Astrocyte (in vitro differentiated cells and primary cell): ENCODE data around the gene PDGFD. TPM values are rescaled to one million over a fixed set of nuclear protein-coding genes. Genes with fewer than 3 reads are reported as not detected.

Source experiments
- DNase-seq: peaks from one replicate; pipeline ENCODE4 v3.0.0-alpha.2; 2010; ENCODE audit warnings: low read depth
- FAIRE-seq: peaks from 2 replicates; lab custom pipeline; 2011; peaks lifted over from hg19 to GRCh38; lab: Jason Lieb, UNC
- H2AFZ ChIP-seq: 2 replicates; pipeline ENCODE4 v1.6.0; 2012; ENCODE audit warnings: low read depth, low read length, inconsistent platforms
- H3K27ac ChIP-seq: 2 replicates; pipeline ENCODE4 v1.5.1; 2011; ENCODE audit warnings: low read depth, low read length, inconsistent platforms
- H3K27me3 ChIP-seq: 2 replicates; pipeline ENCODE4 v1.6.0; 2011; ENCODE audit warnings: low read length, inconsistent platforms; ENCODE audit not compliant: insufficient read depth
- H3K36me3 ChIP-seq: 2 replicates; pipeline ENCODE4 v1.5.1; 2011; ENCODE audit warnings: low read length, inconsistent platforms; ENCODE audit not compliant: insufficient read depth
- H3K4me1 ChIP-seq: 2 replicates; pipeline ENCODE4 v1.5.1; 2011; ENCODE audit warnings: low read length, inconsistent platforms; ENCODE audit not compliant: insufficient read depth
- H3K4me2 ChIP-seq: 2 replicates; pipeline ENCODE4 v1.6.0; 2012; ENCODE audit warnings: low read length, inconsistent platforms
- H3K4me3 ChIP-seq: 2 replicates; pipeline ENCODE4 v1.5.1; 2011; ENCODE audit warnings: low read depth, mild to moderate bottlenecking, low read length, inconsistent platforms; ENCODE audit not compliant: insufficient read depth
- H3K79me2 ChIP-seq: 2 replicates; pipeline ENCODE4 v1.6.0; 2012; ENCODE audit warnings: mild to moderate bottlenecking, low read length, inconsistent platforms; ENCODE audit not compliant: insufficient read depth
- H3K9ac ChIP-seq: 2 replicates; pipeline ENCODE4 v1.6.0; 2012; ENCODE audit warnings: mild to moderate bottlenecking, low read length, inconsistent platforms
- H3K9me3 ChIP-seq: 2 replicates; pipeline ENCODE4 v1.5.1; 2012; ENCODE audit warnings: low read depth, mild to moderate bottlenecking, low read length, inconsistent platforms; ENCODE audit not compliant: insufficient read depth
- H4K20me1 ChIP-seq: 2 replicates; pipeline ENCODE4 v1.6.0; 2012; ENCODE audit warnings: low read length, inconsistent platforms; ENCODE audit not compliant: insufficient read depth
- H3K27ac Mint-ChIP-seq: one replicate; pipeline ENCODE4 v1.8.0; 2021; ENCODE audit warnings: mild to moderate bottlenecking, mixed read lengths; ENCODE audit not compliant: unreplicated experiment
- H3K27me3 Mint-ChIP-seq: one replicate; pipeline ENCODE4 v1.8.0; 2021; ENCODE audit warnings: low read depth, mixed read lengths; ENCODE audit not compliant: unreplicated experiment
- H3K36me3 Mint-ChIP-seq: one replicate; pipeline ENCODE4 v1.8.0; 2021; ENCODE audit warnings: low read depth, mixed read lengths; ENCODE audit not compliant: unreplicated experiment
- H3K4me1 Mint-ChIP-seq: one replicate; pipeline ENCODE4 v1.8.0; 2021; ENCODE audit warnings: low read depth, mixed read lengths; ENCODE audit not compliant: unreplicated experiment
- H3K4me3 Mint-ChIP-seq: one replicate; pipeline ENCODE4 v1.8.0; 2021; ENCODE audit warnings: mild to moderate bottlenecking, moderate library complexity, mixed read lengths; ENCODE audit not compliant: unreplicated experiment
- H3K9me3 Mint-ChIP-seq: one replicate; pipeline ENCODE4 v1.8.0; 2021; ENCODE audit warnings: mild to moderate bottlenecking, mixed read lengths; ENCODE audit not compliant: unreplicated experiment
- CTCF ChIP-seq: IDR thresholded peaks from 2 replicates; pipeline ENCODE4 v1.5.1; 2011; ENCODE audit warnings: low read depth, mild to moderate bottlenecking, inconsistent platforms, low read length, moderate library complexity; ENCODE audit not compliant: insufficient read depth
- EZH2 ChIP-seq: IDR thresholded peaks from 2 replicates; pipeline ENCODE4 v1.6.1; 2012; ENCODE audit warnings: mild to moderate bottlenecking, low read length, inconsistent platforms; ENCODE audit not compliant: insufficient read depth
- total RNA-seq: library from RNA; stranded (reverse); gene quantifications from 2 replicates; pipeline ENCODE4 v1.2.1, GENCODE V29; 2021

The PDGFD gene
- total RNA-seq, 1 donor from 2014 or later: 2.6 TPM

DNA sequence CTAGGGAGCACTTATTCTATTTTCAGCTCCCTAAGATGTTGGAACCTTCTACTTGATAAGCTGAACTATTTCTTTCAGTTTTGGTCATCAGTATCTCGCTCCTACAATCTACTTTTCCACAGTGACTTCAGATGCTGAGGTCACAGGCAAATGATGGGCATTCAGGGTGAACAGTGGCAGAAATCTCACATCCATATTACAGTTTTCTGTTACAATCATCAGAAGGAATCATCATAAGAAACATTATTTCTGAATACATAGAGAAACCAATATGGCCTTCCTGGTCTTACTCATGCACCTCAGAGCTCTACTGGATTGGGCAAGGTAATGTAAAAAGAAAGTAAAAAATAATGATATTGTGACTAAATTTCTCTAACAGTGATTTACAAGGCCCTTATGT lies 166.9 kb downstream of the PDGFD start:
- Histone ChIP-seq H3K9me3 (no peaks in the 10 kb centered on the region), H3K4me1 (no peaks in the 10 kb centered on the region), H2AFZ (no peak overlapping the region), H3K9ac (no peak overlapping the region), H4K20me1 (no peaks in the 10 kb centered on the region), H3K79me2 (no peaks in the 10 kb centered on the region), H3K27me3 (no peaks in the 10 kb centered on the region), H3K4me3 (no peak overlapping the region), H3K36me3 (no peaks in the 10 kb centered on the region), H3K27ac (no peak overlapping the region), H3K4me2 (no peak overlapping the region)
- DNase-seq (no peak), FAIRE-seq (no peak)
- Mint-ChIP-seq H3K9me3 (no peaks in the 10 kb centered on the region), H3K27me3 (no peaks in the 10 kb centered on the region), H3K27ac (no peak overlapping the region), H3K36me3 (no peaks in the 10 kb centered on the region), H3K4me1 (no peaks in the 10 kb centered on the region), H3K4me3 (no peak overlapping the region)
- no peak for TF ChIP-seq CTCF
- no peak for TF ChIP-seq EZH2

GRCh38 chr11:103995896-103996295 lies 168.1 kb downstream of the PDGFD start:
- H3K27ac ChIP-seq: no peak overlapping the region
- DNase-seq: peak; percentile 43
- no peak overlapping the region for H3K4me2 ChIP-seq
- no peak for TF ChIP-seq CTCF
- no peak for TF ChIP-seq EZH2
- H3K4me1 ChIP-seq: no peaks in the 10 kb centered on the region
- no peak overlapping the region for H3K4me3 ChIP-seq
- no peaks in the 10 kb centered on the region for H3K9me3 Mint-ChIP-seq
- H3K36me3 ChIP-seq: no peaks in the 10 kb centered on the region
- no peaks in the 10 kb centered on the region for H3K79me2 ChIP-seq
- no peaks in the 10 kb centered on the region for H3K27me3 Mint-ChIP-seq
- H4K20me1 ChIP-seq: no peaks in the 10 kb centered on the region
- FAIRE-seq: peak; percentile 71
- H3K4me1 Mint-ChIP-seq: no peaks in the 10 kb centered on the region
- H3K9me3 ChIP-seq: no peaks in the 10 kb centered on the region
- no peak overlapping the region for H3K27ac Mint-ChIP-seq
- no peaks in the 10 kb centered on the region for H3K27me3 ChIP-seq
- no peaks in the 10 kb centered on the region for H3K36me3 Mint-ChIP-seq
- no peak overlapping the region for H3K9ac ChIP-seq
- H2AFZ ChIP-seq: no peak overlapping the region
- no peak overlapping the region for H3K4me3 Mint-ChIP-seq

- TF ChIP-seq CTCF (no peak), EZH2 (no peak)
- no peaks in the 10 kb centered on the region for H4K20me1 ChIP-seq
- H3K27ac ChIP-seq: no peak overlapping the region
- H3K4me1 ChIP-seq: no peaks in the 10 kb centered on the region
- H3K27ac Mint-ChIP-seq: no peak overlapping the region
- H3K79me2 ChIP-seq: no peaks in the 10 kb centered on the region
- no peaks in the 10 kb centered on the region for H3K36me3 Mint-ChIP-seq
- FAIRE-seq (no peak), DNase-seq (no peak)
- no peaks in the 10 kb centered on the region for H3K36me3 ChIP-seq
- no peak overlapping the region for H3K4me3 Mint-ChIP-seq
- H3K9me3 ChIP-seq: no peaks in the 10 kb centered on the region
- no peak overlapping the region for H3K4me2 ChIP-seq
- no peak overlapping the region for H3K4me3 ChIP-seq
- H3K9me3 Mint-ChIP-seq: no peaks in the 10 kb centered on the region
- no peaks in the 10 kb centered on the region for H3K4me1 Mint-ChIP-seq
- no peaks in the 10 kb centered on the region for H3K27me3 Mint-ChIP-seq
- H3K27me3 ChIP-seq: peaks cover 4% of the 10 kb centered on the region
- H2AFZ ChIP-seq: no peak overlapping the region
- H3K9ac ChIP-seq: no peak overlapping the region
Measured at GRCh38 chr11:103994518-103994917, 169.4 kb downstream of the PDGFD start.
